Smooth muscle cell (in vitro differentiated cells): ENCODE data around the gene ADARB1. TPM values are rescaled to one million over a fixed set of nuclear protein-coding genes. Genes with fewer than 3 reads are reported as not detected.

Experiments used
- DNase-seq: peaks from one replicate; lab custom pipeline; 2025; ENCODE audit not compliant: unreplicated experiment; lab: John Stamatoyannopoulos, UW
- H2AFZ ChIP-seq: fragments of 200-600 bp; sonication (generic); 2 replicates; pipeline ENCODE4 v1.6.0; 2016; ENCODE audit warnings: antibody characterized with exemption, low read depth, mild to moderate bottlenecking
- H3F3A ChIP-seq: fragments of 200-600 bp; sonication (generic); 2 replicates; pipeline ENCODE4 v1.6.0; 2017; ENCODE audit warnings: antibody characterized with exemption, low read depth
- H3K27ac ChIP-seq: fragments of 200-600 bp; sonication (generic); 2 replicates; pipeline ENCODE4 v1.5.1; 2016; ENCODE audit warnings: low read depth, mild to moderate bottlenecking
- H3K27me3 ChIP-seq: fragments of 200-600 bp; sonication (generic); 2 replicates; pipeline ENCODE4 v1.6.1; 2016; ENCODE audit warnings: low read depth, mild to moderate bottlenecking
- H3K36me3 ChIP-seq: fragments of 200-600 bp; sonication (generic); 2 replicates; pipeline ENCODE4 v1.5.1; 2016; ENCODE audit warnings: low read depth
- H3K4me1 ChIP-seq: fragments of 200-600 bp; sonication (generic); 2 replicates; pipeline ENCODE4 v1.5.1; 2016; ENCODE audit warnings: low read depth
- H3K4me2 ChIP-seq: fragments of 200-600 bp; sonication (generic); 2 replicates; pipeline ENCODE4 v1.6.0; 2016; ENCODE audit warnings: mild to moderate bottlenecking
- H3K4me3 ChIP-seq: fragments of 200-600 bp; sonication (generic); 2 replicates; pipeline ENCODE4 v1.5.1; 2016; ENCODE audit warnings: mild to moderate bottlenecking
- H3K79me2 ChIP-seq: fragments of 200-600 bp; sonication (generic); 2 replicates; pipeline ENCODE4 v1.6.0; 2016; ENCODE audit warnings: low read depth, mild to moderate bottlenecking
- H3K9ac ChIP-seq: fragments of 200-600 bp; sonication (generic); 2 replicates; pipeline ENCODE4 v1.6.0; 2016; ENCODE audit warnings: low read depth
- H3K9me3 ChIP-seq: fragments of 200-600 bp; sonication (generic); replicated peaks from 2 replicates; pipeline ENCODE4 v1.5.1; 2016; ENCODE audit warnings: low read depth
- H4K20me1 ChIP-seq: fragments of 200-600 bp; sonication (generic); 2 replicates; pipeline ENCODE4 v1.6.0; 2016; ENCODE audit warnings: low read depth
- WGBS: methylation state at CpG from one replicate; pipeline ENCODE4 v1.1.7; 2016; ENCODE audit warnings: low lambda C conversion rate; 5-methylcytosine and 5-hydroxymethylcytosine counted together
- polyA plus RNA-seq: library from polyadenylated mRNA; unstranded; fragments of >200 nt; fragmentation: Nextera tagmentation; extraction: Ambion mirVana; gene quantifications from 2 replicates; pipeline ENCODE4 v1.2.1, GENCODE V29; 2016
- total RNA-seq: library from RNA; depleted of rRNA; stranded (reverse); fragments of >200 nt; gene quantifications from 2 replicates; pipeline ENCODE4 v1.2.3, GENCODE V29; 2014
- TF ChIP-seq, protein P1 (sequence below): fragments of 200-600 bp; sonication (generic); IDR thresholded peaks from 2 replicates; pipeline ENCODE4 v1.5.1; 2017; ENCODE audit warnings: borderline replicate concordance, mild to moderate bottlenecking, antibody characterized with exemption; ENCODE audit not compliant: insufficient read depth, poor library complexity, severe bottlenecking

Gene ADARB1
- total and polyA plus RNA-seq, 2 experiments from 2014 or later, result 25.6 to 28.9 TPM

DNA sequence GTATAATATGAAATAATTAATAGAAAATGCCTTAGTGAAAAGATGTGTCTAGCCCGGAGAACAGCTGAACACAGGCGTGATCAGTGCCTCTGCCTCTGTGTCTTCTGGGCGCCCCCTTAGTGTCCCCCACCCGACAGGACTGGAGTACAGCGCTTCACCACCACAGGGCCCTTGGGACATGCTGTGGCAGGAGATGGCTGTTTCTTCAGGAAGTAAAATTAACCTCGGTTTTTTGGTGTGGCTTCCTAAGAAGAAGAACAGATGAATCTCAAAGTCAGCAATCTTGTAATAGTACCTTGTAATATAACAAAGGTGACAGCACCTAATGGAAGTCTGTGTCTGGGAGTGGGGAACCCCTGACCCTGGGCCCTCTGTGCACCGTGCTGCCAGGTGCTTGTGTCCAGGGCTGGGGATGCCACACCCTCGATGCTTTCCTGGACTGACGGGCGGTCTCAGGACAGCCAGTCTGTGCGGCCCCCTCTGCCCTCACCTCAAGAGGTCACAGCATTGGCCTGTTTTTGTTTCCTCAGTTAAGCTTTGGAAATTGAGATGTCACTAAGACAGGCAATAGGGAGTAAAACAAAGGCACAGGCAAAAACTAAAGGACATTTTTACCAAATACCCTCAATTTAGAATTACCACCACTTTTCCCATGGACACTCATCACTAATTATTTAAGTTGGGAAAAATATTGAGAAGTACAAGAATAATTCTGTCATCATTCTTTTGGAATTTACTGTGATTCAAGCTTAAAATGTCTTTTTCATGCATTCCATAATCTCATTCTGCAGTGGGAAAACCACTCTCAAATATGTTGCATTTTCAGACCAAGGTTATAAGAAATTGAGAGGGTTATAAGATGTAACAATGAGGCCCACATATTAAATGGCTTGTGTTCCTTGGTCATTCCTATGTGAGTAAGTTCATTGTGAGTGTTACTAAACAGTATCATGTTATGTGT, 79.3 kb downstream of the ADARB1 start:
- no peaks in the 10 kb centered on the region for H3F3A ChIP-seq
- no peak for DNase-seq
- no peaks in the 10 kb centered on the region for H3K79me2 ChIP-seq
- no peaks in the 10 kb centered on the region for H3K9me3 ChIP-seq
- H2AFZ ChIP-seq, result no peak overlapping the region
- peaks cover 32% of the 10 kb centered on the region for H4K20me1 ChIP-seq
- H3K4me2 ChIP-seq, result peak overlapping the region; percentile 17
- H3K4me3 ChIP-seq, result no peak overlapping the region
- H3K36me3 ChIP-seq, result no peaks in the 10 kb centered on the region
- peaks cover 13% of the 10 kb centered on the region for H3K4me1 ChIP-seq
- 88% methylated on average over 11 of the region's 11 CpGs for WGBS
- TF ChIP-seq, protein P1, sequence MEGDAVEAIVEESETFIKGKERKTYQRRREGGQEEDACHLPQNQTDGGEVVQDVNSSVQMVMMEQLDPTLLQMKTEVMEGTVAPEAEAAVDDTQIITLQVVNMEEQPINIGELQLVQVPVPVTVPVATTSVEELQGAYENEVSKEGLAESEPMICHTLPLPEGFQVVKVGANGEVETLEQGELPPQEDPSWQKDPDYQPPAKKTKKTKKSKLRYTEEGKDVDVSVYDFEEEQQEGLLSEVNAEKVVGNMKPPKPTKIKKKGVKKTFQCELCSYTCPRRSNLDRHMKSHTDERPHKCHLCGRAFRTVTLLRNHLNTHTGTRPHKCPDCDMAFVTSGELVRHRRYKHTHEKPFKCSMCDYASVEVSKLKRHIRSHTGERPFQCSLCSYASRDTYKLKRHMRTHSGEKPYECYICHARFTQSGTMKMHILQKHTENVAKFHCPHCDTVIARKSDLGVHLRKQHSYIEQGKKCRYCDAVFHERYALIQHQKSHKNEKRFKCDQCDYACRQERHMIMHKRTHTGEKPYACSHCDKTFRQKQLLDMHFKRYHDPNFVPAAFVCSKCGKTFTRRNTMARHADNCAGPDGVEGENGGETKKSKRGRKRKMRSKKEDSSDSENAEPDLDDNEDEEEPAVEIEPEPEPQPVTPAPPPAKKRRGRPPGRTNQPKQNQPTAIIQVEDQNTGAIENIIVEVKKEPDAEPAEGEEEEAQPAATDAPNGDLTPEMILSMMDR, result no peak
- peak overlapping the region; percentile 18 for H3K27ac ChIP-seq
- H3K27me3 ChIP-seq, result no peaks in the 10 kb centered on the region
- H3K9ac ChIP-seq, result no peak overlapping the region

- no peak overlapping the region for H2AFZ ChIP-seq
- H3F3A ChIP-seq, result no peaks in the 10 kb centered on the region
- peak overlapping the region; percentile 17 for H3K4me2 ChIP-seq
- no peak for DNase-seq
- H3K36me3 ChIP-seq, result no peaks in the 10 kb centered on the region
- no peaks in the 10 kb centered on the region for H3K27me3 ChIP-seq
- no peaks in the 10 kb centered on the region for H3K9me3 ChIP-seq
- H3K79me2 ChIP-seq, result no peaks in the 10 kb centered on the region
- no peak overlapping the region for H3K9ac ChIP-seq
- peaks cover 33% of the 10 kb centered on the region for H4K20me1 ChIP-seq
- H3K4me3 ChIP-seq, result no peak overlapping the region
- H3K27ac ChIP-seq, result peak overlapping the region; percentile 18
- WGBS, result 72% methylated on average over 9 of the region's 9 CpGs
- peaks cover 13% of the 10 kb centered on the region for H3K4me1 ChIP-seq
- TF ChIP-seq, protein P1, result no peak
Measured at GRCh38 chr21:45154511-45155508, 80.4 kb downstream of the ADARB1 start.

- Histone ChIP-seq H3K27me3 (no peaks in the 10 kb centered on the region), H3K4me3 (no peak overlapping the region), H3K9me3 (no peaks in the 10 kb centered on the region), H3F3A (no peaks in the 10 kb centered on the region), H3K27ac (no peak overlapping the region), H3K9ac (no peak overlapping the region), H3K79me2 (no peaks in the 10 kb centered on the region), H3K36me3 (no peaks in the 10 kb centered on the region), H3K4me2 (no peak overlapping the region), H2AFZ (no peak overlapping the region), H3K4me1 (peaks cover 21% of the 10 kb centered on the region), H4K20me1 (peaks cover 39% of the 10 kb centered on the region)
- TF ChIP-seq, protein P1, result no peak
- DNase-seq, result no peak
Measured at GRCh38 chr21:45155910-45156309, 81.5 kb downstream of the ADARB1 start.
